K562 (cell line): ENCODE data around the gene SYMPK. TPM values are rescaled to one million over a fixed set of nuclear protein-coding genes. Genes with fewer than 3 reads are reported as not detected.

Experiments
- ATAC-seq: fragments of 200-7000 bp; cut with Tn5 transposase; 3 replicates; pipeline ENCODE4 v1.9.1; 2020; ENCODE audit warnings: moderate library complexity
- BruUV-seq: library from RNA; stranded (reverse); fragments of 400-500 nt; replicated peaks from 2 replicates; lab custom pipeline; 2021; lab: Mats Ljungman, UMichigan
- CTCF ChIA-PET: fragments of 300-600 bp; formaldehyde crosslinking; extraction: SDS; loops from one replicate; lab custom pipeline; 2021; ENCODE audit warnings: low intra/inter-chr PET ratio; lab: Yijun Ruan, JAX
- POLR2A ChIA-PET: fragments of 300-600, 350-650 bp; sonication (Branson Sonifier 250); formaldehyde crosslinking; extraction: SDS; loops from one replicate; lab custom pipeline; 2021; ENCODE audit warnings: antibody characterized with exemption, inconsistent platforms; lab: Yijun Ruan, JAX
- DNase-seq, 4 experiments: peaks; one replicate each; pipeline versions ENCODE4 v3.0.0 to v3.0.0-alpha.2; 2011 to 2018; ENCODE audit warnings: low spot score in 3 of 4, mixed read lengths in 3 of 4; ENCODE audit errors: extremely low read depth in 1 of 4
- FAIRE-seq: peaks from 2 replicates; lab custom pipeline; 2011; peaks lifted over from hg19 to GRCh38; lab: Jason Lieb, UNC
- H2AFZ ChIP-seq: 2 replicates; pipeline ENCODE4 v1.6.0; 2011; ENCODE audit warnings: low read depth, low read length, control low read depth, inconsistent platforms
- H3K27ac ChIP-seq: fragments of 200-600 bp; 3 replicates; pipeline ENCODE4 v1.8.0; 2011; ENCODE audit warnings: low read depth, mild to moderate bottlenecking, control low read depth, inconsistent platforms, low read length, moderate library complexity, mixed read lengths; ENCODE audit errors: extremely low read depth
- H3K27me3 ChIP-seq, 2 experiments: fragments of 300-600 bp in 1 of 2; 2 replicates in 1 of 2; 3 replicates in 1 of 2; pipeline versions ENCODE4 v1.6.0 to v1.8.0; 2011; ENCODE audit warnings: inconsistent platforms in 2 of 2, low read length in 2 of 2, mild to moderate bottlenecking in 1 of 2, mixed read lengths in 1 of 2, moderate library complexity in 1 of 2; ENCODE audit not compliant: control insufficient read depth in 2 of 2, insufficient read depth in 2 of 2
- H3K36me3 ChIP-seq: fragments of 300-600 bp; 3 replicates; pipeline ENCODE4 v1.8.0; 2011; ENCODE audit warnings: mild to moderate bottlenecking, low read length, inconsistent platforms; ENCODE audit not compliant: control insufficient read depth, insufficient read depth
- H3K4me1 ChIP-seq, 2 experiments: fragments of 200-600 bp in 1 of 2; replicated peaks in 1 of 2; 2 replicates in 1 of 2; 3 replicates in 1 of 2; pipeline versions ENCODE4 v1.5.1 to v1.8.0; 2011; ENCODE audit warnings: inconsistent platforms in 2 of 2, low read length in 2 of 2, mild to moderate bottlenecking in 1 of 2, mixed read lengths in 1 of 2, moderate library complexity in 1 of 2; ENCODE audit not compliant: control insufficient read depth in 2 of 2, insufficient read depth in 2 of 2
- H3K4me2 ChIP-seq: 2 replicates; pipeline ENCODE4 v1.6.1; 2011; ENCODE audit warnings: low read length, control low read depth, inconsistent platforms, mixed read lengths; ENCODE audit not compliant: insufficient read depth
- H3K4me3 ChIP-seq: fragments of 200-600 bp; sonication (generic), shearing (Covaris generic); 2 replicates; pipeline ENCODE4 v1.5.1; 2016; ENCODE audit warnings: control low read depth, inconsistent platforms
- H3K79me2 ChIP-seq: fragments of 200-600 bp; 3 replicates; pipeline ENCODE4 v1.8.0; 2011; ENCODE audit warnings: low read length, inconsistent platforms; ENCODE audit not compliant: control insufficient read depth, insufficient read depth
- H3K9ac ChIP-seq, 2 experiments: 2 replicates each; pipeline versions ENCODE4 v1.6.0 to v1.6.1; 2011; ENCODE audit warnings: low read depth in 2 of 2, low read length in 2 of 2, control low read depth in 1 of 2, inconsistent platforms in 1 of 2, mild to moderate bottlenecking in 1 of 2, mixed read lengths in 1 of 2; ENCODE audit not compliant: insufficient read depth in 1 of 2
- H3K9me1 ChIP-seq: one replicate; pipeline ENCODE4 v1.6.0; 2011; ENCODE audit warnings: inconsistent platforms, mild to moderate bottlenecking, low read length, moderate library complexity; ENCODE audit not compliant: control insufficient read depth, insufficient read depth
- H3K9me3 ChIP-seq: replicated peaks from 2 replicates; pipeline ENCODE4 v1.5.1; 2011; ENCODE audit warnings: low read depth, low read length, inconsistent platforms; ENCODE audit not compliant: control insufficient read depth, insufficient read depth
- H4K20me1 ChIP-seq: replicated peaks from 2 replicates; pipeline ENCODE4 v1.6.1; 2011; ENCODE audit warnings: low read length, inconsistent platforms, mixed read lengths; ENCODE audit not compliant: control insufficient read depth, insufficient read depth
- ATF6 ChIP-seq: sonication (generic); formaldehyde crosslinking; IDR thresholded peaks from 2 replicates; pipeline ENCODE4 v1.4.0; 2020; ENCODE audit warnings: mild to moderate bottlenecking, missing genetic modification reagents
- BRD9 ChIP-seq: fragments of 450-650 bp; IDR thresholded peaks from 2 replicates; pipeline ENCODE4 v1.6.1; 2018; ENCODE audit warnings: low read depth; ENCODE audit not compliant: partially characterized antibody
- E2F5 ChIP-seq: sonication (generic); formaldehyde crosslinking; IDR thresholded peaks from 2 replicates; pipeline ENCODE4 v1.8.0; 2022; ENCODE audit warnings: mild to moderate bottlenecking, missing genetic modification reagents
- EGR1 ChIP-seq: fragments of 450-650 bp; conservative IDR thresholded peaks from 2 replicates; pipeline ENCODE4 v1.6.1; 2017; ENCODE audit warnings: mild to moderate bottlenecking
- KLF6 ChIP-seq: fragments of 250-450 bp; sonication (Bioruptor Pico); IDR thresholded peaks from 2 replicates; pipeline ENCODE4 v1.4.0; 2020; ENCODE audit warnings: mild to moderate bottlenecking, moderate library complexity, borderline replicate concordance
- NCOA2 ChIP-seq, 2 experiments: fragments of 450-650 bp; IDR thresholded peaks; 2 replicates each; pipeline ENCODE4 v1.6.1; 2018; ENCODE audit warnings: mild to moderate bottlenecking in 2 of 2, moderate library complexity in 1 of 2; ENCODE audit not compliant: partially characterized antibody in 2 of 2
- POLR2AphosphoS2 ChIP-seq: IDR thresholded peaks from 2 replicates; pipeline ENCODE4 v1.6.1; 2012; ENCODE audit warnings: low read length, improper control_type of control experiment
- U2AF2 ChIP-seq: fragments of 200-400 bp; formaldehyde crosslinking; optimal IDR thresholded peaks from 2 replicates; pipeline ENCODE3; 2017; ENCODE audit warnings: low read depth, mild to moderate bottlenecking, low read length
- ZNF212 ChIP-seq: fragments of 450-650 bp; formaldehyde crosslinking; IDR thresholded peaks from 2 replicates; pipeline ENCODE4 v1.4.0; 2020; ENCODE audit warnings: mild to moderate bottlenecking
- WGBS: fragments of 100-300 bp; shearing (Covaris generic); methylation state at CpG from one replicate; pipeline ENCODE4 v1.1.6; 2016; ENCODE audit warnings: low coverage, mixed read lengths; ENCODE audit not compliant: insufficient coverage; ENCODE audit errors: missing lambda C conversion rate; 5-methylcytosine and 5-hydroxymethylcytosine counted together
- in situ Hi-C: fragments of 300-500 bp; cut with MboI; formaldehyde crosslinking; loops from 4 replicates; pipeline ENCODE4 v1.15.0; 2018; ENCODE audit warnings: inconsistent platforms, mixed read lengths
- intact Hi-C: fragments of 100-400 bp; cut with micrococcal nuclease; formaldehyde crosslinking; loops from 2 replicates; pipeline ENCODE4 v1.14.2; 2022
- polyA plus RNA-seq, 8 experiments: library from polyadenylated mRNA; depleted of rRNA in 4 of 8; stranded (reverse) in 5 of 8; unstranded in 3 of 8; fragments of >200 nt; fragmentation: Nextera tagmentation in 2 of 8; fragmentation: Illumina TruSeq in 1 of 8; extraction: Ambion mirVana in 2 of 8; extraction: Trizol in 1 of 8; gene quantifications; 2 replicates each; pipeline versions ENCODE4 v1.2.1 to v1.2.3, GENCODE V29; 2011 to 2014; ENCODE audit warnings: inconsistent platforms in 1 of 8, missing spikeins in 1 of 8
- total RNA-seq, 7 experiments: library from RNA; depleted of rRNA in 6 of 7; stranded (reverse); fragments of >200 nt in 6 of 7; fragmentation: Illumina TruSeq in 2 of 7; extraction: Trizol in 2 of 7; gene quantifications; 2 replicates each; pipeline versions ENCODE4 v1.2.1 to v1.2.3, GENCODE V29; 2011 to 2021; ENCODE audit warnings: low replicate concordance in 1 of 7

SYMPK gene
- total and polyA plus RNA-seq, 9 of the 15 experiments (the other 6 are each of a cell fraction or from before 2014, with no cell fraction given), result 0.73 to 95.5 (median 58.4) TPM

DNA sequence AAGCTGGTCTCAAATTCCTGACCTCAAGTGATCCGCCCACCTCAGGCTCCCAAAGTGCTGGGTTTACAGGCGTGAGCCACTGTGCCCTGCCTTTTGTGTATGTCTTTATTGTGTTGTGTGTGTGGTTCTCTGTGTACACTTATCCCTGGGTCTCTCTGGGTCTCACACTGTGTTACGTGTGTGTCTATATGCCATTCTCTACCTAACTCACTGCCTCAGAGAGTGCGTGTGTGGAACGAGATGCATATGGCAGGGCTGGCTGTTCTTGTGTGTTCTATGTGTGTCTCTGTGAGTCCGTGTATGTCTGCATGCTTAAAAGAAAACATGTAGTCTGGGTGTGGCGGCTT, 11.6 kb upstream of the SYMPK start:
- 60% methylated on average over 7 of the region's 7 CpGs for WGBS

More for the DNA sequence above, 11.6 kb upstream of the SYMPK start:
- in situ Hi-C loops, result no loop called here
- POLR2A ChIA-PET, result interaction anchor here (1.3 kb wide), 1 partner anchor 11 kb away, joined by 3 read pairs; the partner anchor contains the start of gene IRF2BP1
- Histone ChIP-seq H3K79me2 (peaks cover 3% of the 10 kb centered on the region; the same call in 1 of the 3 replicates), H2AFZ (0 out of 2 replicates have a peak overlapping the region, but pooled peaks have one; percentile 5)
- BruUV-seq, result no TSS peak
- peak; percentile 26 for FAIRE-seq
- TF ChIP-seq EGR1 (peak; percentile 43; the same call in 1 of the 2 replicates), ATF6 (CRISPR knock-in tag) (no peak), NCOA2 (IDR thresholded peaks at IDR 0.05; ENCODE audit: partially characterized antibody in 2 of 2) (no peak), ZNF212 (CRISPR knock-in tag) (no peak), U2AF2 (no peak), BRD9 (no peak), POLR2AphosphoS2 (no peak), KLF6 (no peak), E2F5 (CRISPR knock-in tag) (no peak)
- TF ChIP-seq, all 486 proteins: peak for 1
- DNase-seq (no peak), ATAC-seq (no peak)
- peaks cover 51 to 72% of the 10 kb centered on the region in 2 experiments for H3K4me1 ChIP-seq
- H3K9me1 ChIP-seq, result no peaks in the 10 kb centered on the region
- H4K20me1 ChIP-seq, result no peaks in the 10 kb centered on the region
- H3K27me3 ChIP-seq, result no peaks in the 10 kb centered on the region
- H3K27ac ChIP-seq, result peak overlapping the region; percentile 72
- peak overlapping the region; percentile 1 to 39; a peak in 3 of 4 replicates for H3K9ac ChIP-seq
- no peak overlapping the region for H3K4me3 ChIP-seq
- intact Hi-C loops, result no loop called here
- CTCF ChIA-PET, result no interaction called here
- H3K9me3 ChIP-seq, result no peaks in the 10 kb centered on the region
- H3K36me3 ChIP-seq, result peaks cover 9% of the 10 kb centered on the region
- H3K4me2 ChIP-seq, result no peak overlapping the region
